ENCODE measurements around the gene DPY19L2.
"Not testable (repeated sequence)": the region's sequence is repeated elsewhere in the genome, so short reads cannot be mapped to it uniquely, and the experiment has no call there.

GRCh38 chr12:63699678-63700382 is 31.5 kb upstream of the DPY19L2 start:
- not testable (repeated sequence) for TF ChIP-seq CTCF (conservative IDR thresholded peaks at IDR 0.05); EZH2 (IDR thresholded peaks at IDR 0.05; ENCODE audit: low read depth)
